Tibial nerve (tissue), 3 donors: ENCODE results near the gene LRRC17.

Experiments used
- CTCF ChIP-seq, 5 experiments: fragments of 200-600 bp in 3 of 5; fragments of 450-650 bp in 2 of 5; sonication (generic) in 3 of 5; IDR thresholded peaks; one replicate each; pipeline ENCODE4 v1.5.1; 2016 to 2019; ENCODE audit warnings: antibody characterized with exemption in 5 of 5, mild to moderate bottlenecking in 3 of 5, moderate library complexity in 2 of 5
- POLR2A ChIP-seq, 2 donors: fragments of 450-650 bp; IDR thresholded peaks; one replicate each; pipeline ENCODE4 v1.6.1; 2017; ENCODE audit warnings: antibody characterized with exemption in 2 of 2, mild to moderate bottlenecking in 2 of 2, moderate library complexity in 2 of 2

- TF ChIP-seq POLR2A (IDR thresholded peaks at IDR 0.05) = no peak
- TF ChIP-seq CTCF (IDR thresholded peaks at IDR 0.05) = no peak
Measured at GRCh38 chr7:102991077-102991539, 78.3 kb downstream of the LRRC17 start.
